Stimulated activated naive CD8-positive, alpha-beta T cell treated with anti-CD3 and anti-CD28 coated beads, Interleukin-15, Interleukin-2, amounts not matched to agents 100 ng/mL and 50 ng/mL, for 24 hours (primary cell): ENCODE measurements around the gene UGGT2.
"Not testable (repeated sequence)": the region's sequence is repeated elsewhere in the genome, so short reads cannot be mapped to it uniquely, and the experiment has no call there.

Experiments
- H3K27ac Mint-ChIP-seq: one replicate; pipeline ENCODE4 v1.8.0; 2021; ENCODE audit warnings: mild to moderate bottlenecking, mixed read lengths
- H3K27me3 Mint-ChIP-seq: one replicate; pipeline ENCODE4 v1.8.0; 2021; ENCODE audit warnings: mixed read lengths
- H3K36me3 Mint-ChIP-seq: one replicate; pipeline ENCODE4 v1.8.0; 2021; ENCODE audit warnings: low read depth, mixed read lengths
- H3K4me1 Mint-ChIP-seq: one replicate; pipeline ENCODE4 v1.8.0; 2021; ENCODE audit warnings: low read depth, mixed read lengths
- H3K4me3 Mint-ChIP-seq: one replicate; pipeline ENCODE4 v1.8.0; 2021; ENCODE audit warnings: mild to moderate bottlenecking, mixed read lengths
- H3K9me3 Mint-ChIP-seq: one replicate; pipeline ENCODE4 v1.8.0; 2021; ENCODE audit warnings: mixed read lengths

Gene UGGT2

DNA sequence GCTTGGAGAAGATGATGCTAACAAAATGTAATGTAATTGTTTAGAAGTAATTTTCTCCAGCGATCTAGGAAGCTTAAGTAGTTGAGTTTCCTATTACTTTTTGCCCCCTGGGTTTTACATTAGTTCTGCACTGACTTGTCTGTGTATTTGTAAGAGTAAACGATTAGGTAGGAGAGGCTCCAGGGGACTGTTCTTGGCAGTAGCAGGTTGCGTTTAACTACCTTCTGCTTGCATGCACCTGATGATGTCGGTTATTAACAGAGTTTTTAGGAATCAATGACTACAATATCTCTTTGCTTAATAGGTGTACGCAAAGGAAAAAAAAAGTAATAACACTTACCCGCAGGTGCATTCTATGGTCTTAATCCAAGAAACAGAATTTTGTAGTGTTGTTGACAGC is 18.3 kb upstream of the UGGT2 start:
- Mint-ChIP-seq H3K27ac (no peak overlapping the region), H3K36me3 (no peaks in the 10 kb centered on the region), H3K4me1 (no peaks in the 10 kb centered on the region), H3K4me3 (no peak overlapping the region), H3K9me3 (peaks cover 12% of the 10 kb centered on the region), H3K27me3 (no peaks in the 10 kb centered on the region)

- Mint-ChIP-seq H3K9me3 (peaks cover 12% of the 10 kb centered on the region), H3K4me1 (no peaks in the 10 kb centered on the region), H3K4me3 (no peak overlapping the region), H3K27ac (no peak overlapping the region), H3K27me3 (no peaks in the 10 kb centered on the region), H3K36me3 (no peaks in the 10 kb centered on the region)
These were observed 15.5 kb upstream of the UGGT2 start for GRCh38 chr13:96068729-96069128.

- Mint-ChIP-seq H3K27ac (no peak overlapping the region), H3K4me3 (no peak overlapping the region), H3K27me3 (no peaks in the 10 kb centered on the region), H3K9me3 (peaks cover 10% of the 10 kb centered on the region), H3K4me1 (no peaks in the 10 kb centered on the region), H3K36me3 (no peaks in the 10 kb centered on the region)
These were observed 12.6 kb upstream of the UGGT2 start for GRCh38 chr13:96065849-96066248.

DNA sequence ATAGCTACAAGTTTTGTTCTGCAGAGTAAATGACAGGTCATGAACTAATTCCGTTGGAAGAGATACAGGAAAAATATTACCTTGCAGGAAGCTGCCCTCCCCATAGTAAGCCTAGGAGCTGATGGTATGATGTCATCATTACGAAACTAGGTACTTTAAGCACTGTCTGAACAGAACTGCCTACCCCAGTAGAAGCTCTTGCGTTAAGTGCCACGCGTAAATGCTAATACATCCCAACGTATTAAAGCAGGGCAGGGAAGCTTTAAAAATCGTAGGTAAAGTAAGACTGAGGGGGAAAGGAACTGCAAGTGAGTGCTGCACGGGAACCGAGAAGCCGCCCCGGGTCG is 572 bp downstream of the UGGT2 start:
- peaks cover 38% of the 10 kb centered on the region for H3K27me3 Mint-ChIP-seq

DNA sequence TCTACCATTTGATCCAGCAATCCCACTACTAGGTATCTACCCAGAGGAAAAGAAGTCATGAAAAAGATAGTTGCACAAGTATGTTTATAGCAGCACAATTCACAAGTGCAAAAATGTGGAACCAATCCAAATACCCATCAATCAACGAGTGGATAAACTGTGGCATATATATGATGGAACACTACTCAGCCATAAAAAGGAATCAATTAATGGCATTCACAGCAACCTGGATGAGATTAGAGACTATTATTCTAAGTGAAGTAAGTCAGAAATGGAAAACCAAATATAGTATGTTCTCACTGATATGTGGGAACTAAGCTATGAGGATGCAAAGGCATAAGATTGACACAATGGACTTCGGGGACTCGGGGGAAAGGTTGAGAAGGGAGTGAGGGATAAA is 1.3 kb downstream of the UGGT2 start:
- H3K36me3 Mint-ChIP-seq, H3K4me1 Mint-ChIP-seq, H3K4me3 Mint-ChIP-seq, H3K27ac Mint-ChIP-seq, H3K9me3 Mint-ChIP-seq: not testable (repeated sequence)
- H3K27me3 Mint-ChIP-seq = peaks cover 36% of the 10 kb centered on the region

More for the DNA sequence above, 572 bp downstream of the UGGT2 start:
- peak overlapping the region; percentile 73 for H3K4me3 Mint-ChIP-seq
- peaks cover 11% of the 10 kb centered on the region for H3K9me3 Mint-ChIP-seq
- H3K4me1 Mint-ChIP-seq = peaks cover 9% of the 10 kb centered on the region
- H3K36me3 Mint-ChIP-seq = no peaks in the 10 kb centered on the region
- H3K27ac Mint-ChIP-seq = no peak overlapping the region

DNA sequence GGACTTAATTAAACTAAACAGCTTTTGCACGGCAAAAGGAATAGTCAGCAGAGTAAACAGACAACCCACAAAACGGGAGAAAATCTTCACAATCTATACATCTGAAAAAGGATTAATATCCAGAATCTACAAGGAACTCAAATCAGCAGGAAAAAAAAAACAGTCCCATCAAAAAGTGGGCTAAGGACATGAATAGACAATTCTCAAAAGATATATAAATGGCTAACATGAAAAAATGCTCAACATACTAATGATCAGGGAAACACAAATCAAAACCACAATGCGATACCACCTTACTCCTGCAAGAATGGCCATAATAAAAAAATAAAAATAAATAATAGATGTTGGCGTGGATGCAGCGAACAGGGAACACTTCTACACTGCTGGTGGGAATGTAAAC is 1.7 kb downstream of the UGGT2 start:
- H3K27ac Mint-ChIP-seq, H3K4me1 Mint-ChIP-seq, H3K4me3 Mint-ChIP-seq, H3K9me3 Mint-ChIP-seq, H3K36me3 Mint-ChIP-seq: not testable (repeated sequence)
- H3K27me3 Mint-ChIP-seq = peaks cover 36% of the 10 kb centered on the region

GRCh38 chr13:96050955-96051354 is 2.2 kb downstream of the UGGT2 start:
- H3K36me3 Mint-ChIP-seq, H3K4me3 Mint-ChIP-seq, H3K27ac Mint-ChIP-seq, H3K4me1 Mint-ChIP-seq, H3K9me3 Mint-ChIP-seq: not testable (repeated sequence)
- H3K27me3 Mint-ChIP-seq = peaks cover 36% of the 10 kb centered on the region

DNA sequence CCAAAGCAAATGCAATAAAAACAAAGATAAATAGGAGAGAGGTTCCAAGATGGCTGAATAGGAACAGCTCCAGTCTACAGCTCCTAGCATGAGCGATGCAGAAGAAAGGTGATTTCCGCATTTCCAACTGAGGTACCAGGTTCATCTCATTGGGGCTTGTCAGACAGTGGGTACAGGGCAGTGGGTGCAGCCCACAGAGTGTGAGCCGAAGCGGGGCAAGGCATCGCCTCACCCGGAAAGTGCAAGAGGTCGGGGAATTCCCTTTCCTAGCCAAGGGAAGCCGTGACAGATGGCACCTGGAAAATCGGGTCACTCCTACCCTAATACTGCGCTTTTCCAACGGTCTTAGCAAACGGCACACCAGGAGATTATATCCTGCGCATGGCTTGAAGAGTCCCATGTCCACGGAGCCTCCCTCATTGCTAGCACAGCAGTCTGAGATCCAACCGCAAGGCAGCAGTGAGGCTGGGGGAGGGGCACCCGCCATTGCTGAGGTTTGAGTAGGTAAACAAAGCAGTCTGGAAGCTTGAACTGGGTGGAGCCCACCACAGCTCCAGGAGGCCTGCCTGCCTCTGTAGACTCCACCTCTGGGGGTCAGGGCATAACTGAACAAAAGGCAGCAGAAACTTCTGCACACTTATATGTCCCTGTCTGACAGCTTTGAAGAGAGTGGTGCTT is 6.6 kb downstream of the UGGT2 start:
- H3K4me1 Mint-ChIP-seq, H3K4me3 Mint-ChIP-seq, H3K36me3 Mint-ChIP-seq, H3K9me3 Mint-ChIP-seq, H3K27ac Mint-ChIP-seq: not testable (repeated sequence)
- H3K27me3 Mint-ChIP-seq = peaks cover 13% of the 10 kb centered on the region

DNA sequence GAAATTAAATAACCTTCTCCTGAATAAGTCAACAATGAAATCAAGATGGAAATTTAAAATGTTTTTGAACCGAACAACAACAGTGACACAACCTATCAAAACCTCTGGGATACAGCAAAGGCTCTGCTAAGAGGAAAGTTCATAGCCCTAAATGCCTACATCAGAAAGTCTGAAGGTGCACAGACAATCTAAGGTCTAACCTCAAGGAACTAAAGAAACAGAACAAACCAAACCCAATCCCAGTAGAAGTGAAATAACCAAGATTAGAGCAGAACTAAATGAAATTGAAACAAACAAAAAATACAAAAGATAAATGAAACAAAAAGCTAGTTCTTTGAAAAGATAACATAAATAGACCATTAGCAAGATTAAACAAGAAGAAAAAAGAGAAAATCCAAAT is 9.0 kb downstream of the UGGT2 start:
- no peak overlapping the region for H3K4me3 Mint-ChIP-seq

GRCh38 chr13:96041326-96042110 is 11.7 kb downstream of the UGGT2 start:
- H3K27me3 Mint-ChIP-seq = no peaks in the 10 kb centered on the region
- no peak overlapping the region for H3K4me3 Mint-ChIP-seq
- no peaks in the 10 kb centered on the region for H3K36me3 Mint-ChIP-seq
- peaks cover 3% of the 10 kb centered on the region for H3K9me3 Mint-ChIP-seq
- no peak overlapping the region for H3K27ac Mint-ChIP-seq
- no peaks in the 10 kb centered on the region for H3K4me1 Mint-ChIP-seq

More for the DNA sequence above, 9.0 kb downstream of the UGGT2 start:
- Mint-ChIP-seq H3K36me3 (no peaks in the 10 kb centered on the region), H3K27me3 (peaks cover 5% of the 10 kb centered on the region), H3K27ac (no peak overlapping the region), H3K9me3 (peaks cover 3% of the 10 kb centered on the region), H3K4me1 (no peaks in the 10 kb centered on the region)

DNA sequence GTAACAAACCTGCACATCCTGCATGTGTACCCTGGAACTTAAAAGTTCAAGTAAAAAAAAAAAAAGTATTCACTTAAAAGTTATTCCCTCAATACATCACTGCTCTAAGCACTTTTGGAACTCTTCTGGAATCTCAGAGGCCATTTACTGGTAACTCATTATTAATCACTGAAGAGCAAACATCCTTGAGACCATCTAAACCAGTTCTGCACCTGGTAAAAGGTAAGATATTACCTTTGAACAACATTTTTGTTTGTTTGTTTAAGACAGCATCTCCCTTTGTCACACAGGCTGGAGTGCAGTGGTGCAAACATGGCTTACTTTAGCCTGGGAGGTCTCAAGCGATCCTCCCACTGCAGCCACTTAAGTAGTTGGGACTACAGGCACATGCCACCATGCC is 16.7 kb downstream of the UGGT2 start:
- no peak overlapping the region for H3K4me3 Mint-ChIP-seq
- peaks cover 5% of the 10 kb centered on the region for H3K9me3 Mint-ChIP-seq
- H3K27ac Mint-ChIP-seq = no peak overlapping the region
- H3K4me1 Mint-ChIP-seq = no peaks in the 10 kb centered on the region
- H3K36me3 Mint-ChIP-seq = no peaks in the 10 kb centered on the region
- no peaks in the 10 kb centered on the region for H3K27me3 Mint-ChIP-seq

DNA sequence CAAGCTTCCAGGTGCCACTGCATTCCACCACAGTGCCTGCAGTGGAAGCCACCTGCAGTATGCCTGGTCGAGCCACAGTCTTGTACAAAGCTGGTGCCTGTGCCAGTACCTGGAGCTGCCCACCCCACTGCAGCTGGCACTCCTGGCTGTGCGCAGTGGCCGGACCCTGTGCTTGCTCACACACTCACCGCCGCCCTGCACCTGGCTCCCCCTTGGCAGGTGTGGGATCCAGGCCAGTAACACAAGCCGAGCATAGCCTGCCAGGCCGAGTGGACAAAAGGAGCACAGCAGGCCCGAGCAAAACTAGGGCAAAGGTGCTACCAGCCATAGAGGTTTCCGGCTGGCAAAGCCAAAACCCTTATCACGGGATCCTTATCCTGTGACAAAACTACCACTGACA is 18.5 kb downstream of the UGGT2 start:
- Mint-ChIP-seq H3K9me3 (peaks cover 5% of the 10 kb centered on the region), H3K4me3 (no peak overlapping the region), H3K27ac (no peak overlapping the region), H3K4me1 (no peaks in the 10 kb centered on the region), H3K36me3 (no peaks in the 10 kb centered on the region), H3K27me3 (no peaks in the 10 kb centered on the region)

GRCh38 chr13:96033220-96034015 is 19.8 kb downstream of the UGGT2 start:
- Mint-ChIP-seq H3K9me3 (peaks cover 5% of the 10 kb centered on the region), H3K4me1 (no peaks in the 10 kb centered on the region), H3K27me3 (no peaks in the 10 kb centered on the region), H3K36me3 (no peaks in the 10 kb centered on the region), H3K27ac (no peak overlapping the region), H3K4me3 (no peak overlapping the region)

GRCh38 chr13:96032717-96033116 is 20.5 kb downstream of the UGGT2 start:
- no peaks in the 10 kb centered on the region for H3K36me3 Mint-ChIP-seq
- H3K4me3 Mint-ChIP-seq = no peak overlapping the region
- H3K4me1 Mint-ChIP-seq = no peaks in the 10 kb centered on the region
- H3K27me3 Mint-ChIP-seq = no peaks in the 10 kb centered on the region
- H3K9me3 Mint-ChIP-seq = peaks cover 5% of the 10 kb centered on the region
- no peak overlapping the region for H3K27ac Mint-ChIP-seq

DNA sequence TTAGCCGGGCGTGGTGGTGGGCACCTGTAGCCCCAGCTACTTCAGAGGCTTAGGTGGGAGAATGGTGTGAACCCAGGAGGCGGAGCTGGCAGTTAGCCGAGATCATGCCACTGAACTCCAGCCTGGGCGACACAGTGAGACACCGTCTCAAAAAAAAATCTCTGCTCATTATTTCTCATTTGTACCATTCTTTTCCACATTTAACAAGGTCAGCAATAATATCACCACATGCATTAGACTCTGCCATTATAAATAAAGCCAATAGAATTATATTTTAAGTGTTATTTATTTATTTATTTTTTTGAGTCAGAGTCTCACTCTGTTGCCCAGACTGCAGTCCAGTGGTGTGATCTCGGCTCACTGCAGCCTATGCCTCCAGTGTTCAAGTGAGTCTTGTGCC is 24.2 kb downstream of the UGGT2 start:
- peaks cover 5% of the 10 kb centered on the region for H3K9me3 Mint-ChIP-seq
- H3K4me1 Mint-ChIP-seq = no peaks in the 10 kb centered on the region
- no peak overlapping the region for H3K4me3 Mint-ChIP-seq
- H3K27me3 Mint-ChIP-seq = no peaks in the 10 kb centered on the region
- H3K27ac Mint-ChIP-seq = no peak overlapping the region
- H3K36me3 Mint-ChIP-seq = no peaks in the 10 kb centered on the region
